K562 (cell line): ENCODE measurements around the gene PLD3. TPM values are rescaled to one million over a fixed set of nuclear protein-coding genes. Genes with fewer than 3 reads are reported as not detected.

Source experiments
- CUX1 ChIP-seq: fragments of 200-800 bp; sonication (Bioruptor generic); IDR thresholded peaks from 2 replicates; pipeline ENCODE4 v1.6.1; 2016; ENCODE audit warnings: missing genetic modification characterization, missing compliant biosample characterization
- E2F1 ChIP-seq: sonication (generic); formaldehyde crosslinking; IDR thresholded peaks from 2 replicates; pipeline ENCODE4 v1.8.1; 2023; ENCODE audit warnings: mild to moderate bottlenecking, missing genetic modification reagents, moderate library complexity
- HDAC8 ChIP-seq: fragments of 450-650 bp; IDR thresholded peaks from 2 replicates; pipeline ENCODE4 v1.6.1; 2016; ENCODE audit warnings: mild to moderate bottlenecking, missing genetic modification characterization, moderate library complexity, missing compliant biosample characterization
- ILF3 ChIP-seq: fragments of 450-650 bp; IDR thresholded peaks from 2 replicates; pipeline ENCODE4 v1.6.1; 2018; ENCODE audit warnings: antibody characterized with exemption, mild to moderate bottlenecking, moderate library complexity, borderline replicate concordance
- PTRF ChIP-seq: fragments of 450-650 bp; IDR thresholded peaks from 2 replicates; pipeline ENCODE4 v1.6.1; 2016; ENCODE audit warnings: mild to moderate bottlenecking, missing genetic modification characterization, missing compliant biosample characterization
- ZKSCAN1 ChIP-seq: fragments of 150-350 bp; IDR thresholded peaks from 2 replicates; pipeline ENCODE4 v1.6.1; 2016; ENCODE audit warnings: low read depth, low read length
- polyA plus RNA-seq, 8 experiments: library from polyadenylated mRNA; depleted of rRNA in 4 of 8; stranded (reverse) in 5 of 8; unstranded in 3 of 8; fragments of >200 nt; fragmentation: Nextera tagmentation in 2 of 8; fragmentation: Illumina TruSeq in 1 of 8; extraction: Ambion mirVana in 2 of 8; extraction: Trizol in 1 of 8; gene quantifications; 2 replicates each; pipeline versions ENCODE4 v1.2.1 to v1.2.3, GENCODE V29; 2011 to 2014; ENCODE audit warnings: inconsistent platforms in 1 of 8, missing spikeins in 1 of 8
- total RNA-seq, 7 experiments: library from RNA; depleted of rRNA in 6 of 7; stranded (reverse); fragments of >200 nt in 6 of 7; fragmentation: Illumina TruSeq in 2 of 7; extraction: Trizol in 2 of 7; gene quantifications; 2 replicates each; pipeline versions ENCODE4 v1.2.1 to v1.2.3, GENCODE V29; 2011 to 2021; ENCODE audit warnings: low replicate concordance in 1 of 7

The PLD3 gene
- total and polyA plus RNA-seq, 9 of the 15 experiments (the other 6 are each of a cell fraction or from before 2014, with no cell fraction given), result 2.3 to 128 (median 72.7) TPM

GRCh38 chr19:40370997-40371801 is 22.7 kb downstream of the PLD3 start (continued):
- no peak for TF ChIP-seq CUX1 (CRISPR knock-in tag)
- TF ChIP-seq ZKSCAN1, result no peak
- no peak for TF ChIP-seq PTRF (tag)
- TF ChIP-seq ILF3, result no peak
- TF ChIP-seq E2F1 (CRISPR knock-in tag), result no peak
- no peak for TF ChIP-seq HDAC8
